Hematopoietic multipotent progenitor cell treated with erythropoietin and hydrocortisone succinate and interleukin-3 and kit ligand, for 6 days (in vitro differentiated cells): ENCODE data around the gene RETREG1.
"Not testable (repeated sequence)": the region's sequence is repeated elsewhere in the genome, so short reads cannot be mapped to it uniquely, and the experiment has no call there.

Experiments used
- DNase-seq: peaks from one replicate; pipeline ENCODE4 v3.0.0-alpha.2; 2015

RETREG1 gene, protein sequence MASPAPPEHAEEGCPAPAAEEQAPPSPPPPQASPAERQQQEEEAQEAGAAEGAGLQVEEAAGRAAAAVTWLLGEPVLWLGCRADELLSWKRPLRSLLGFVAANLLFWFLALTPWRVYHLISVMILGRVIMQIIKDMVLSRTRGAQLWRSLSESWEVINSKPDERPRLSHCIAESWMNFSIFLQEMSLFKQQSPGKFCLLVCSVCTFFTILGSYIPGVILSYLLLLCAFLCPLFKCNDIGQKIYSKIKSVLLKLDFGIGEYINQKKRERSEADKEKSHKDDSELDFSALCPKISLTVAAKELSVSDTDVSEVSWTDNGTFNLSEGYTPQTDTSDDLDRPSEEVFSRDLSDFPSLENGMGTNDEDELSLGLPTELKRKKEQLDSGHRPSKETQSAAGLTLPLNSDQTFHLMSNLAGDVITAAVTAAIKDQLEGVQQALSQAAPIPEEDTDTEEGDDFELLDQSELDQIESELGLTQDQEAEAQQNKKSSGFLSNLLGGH

DNA sequence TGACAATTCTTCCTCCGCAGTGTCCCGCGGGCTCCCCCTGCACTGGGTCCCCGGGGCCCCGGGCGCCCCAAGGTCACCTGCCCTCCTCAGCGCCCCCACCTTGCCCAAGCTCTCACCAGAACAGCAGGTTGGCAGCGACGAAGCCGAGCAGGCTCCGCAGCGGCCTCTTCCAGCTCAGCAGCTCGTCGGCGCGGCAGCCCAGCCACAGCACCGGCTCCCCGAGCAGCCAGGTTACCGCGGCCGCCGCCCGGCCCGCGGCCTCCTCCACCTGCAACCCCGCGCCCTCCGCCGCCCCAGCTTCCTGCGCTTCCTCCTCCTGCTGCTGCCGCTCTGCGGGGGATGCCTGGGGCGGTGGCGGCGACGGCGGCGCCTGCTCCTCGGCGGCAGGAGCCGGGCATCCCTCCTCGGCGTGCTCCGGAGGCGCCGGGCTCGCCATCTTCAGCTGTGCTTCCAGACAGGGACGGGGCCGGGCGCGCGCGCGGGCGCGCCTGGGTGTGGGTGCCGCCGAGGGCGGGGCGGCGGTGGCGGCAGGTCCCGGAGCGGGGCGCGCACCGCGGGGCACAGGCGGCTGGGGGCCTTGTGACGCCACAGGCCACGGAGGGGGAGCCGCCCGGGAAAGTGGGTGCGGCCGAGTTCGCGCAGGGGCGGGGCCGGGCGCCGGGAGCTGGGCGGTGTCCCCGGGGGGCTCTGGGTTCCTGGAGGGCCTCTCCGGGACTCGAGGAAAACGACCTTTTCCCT is at the start of gene RETREG1:
Gene RETREG1, minus strand, starts transcription at position 462 of the 738 bp plus-strand sequence. Its CDS starts 26 bp downstream, at position 436.
- DNase-seq: peak; percentile 47

DNA sequence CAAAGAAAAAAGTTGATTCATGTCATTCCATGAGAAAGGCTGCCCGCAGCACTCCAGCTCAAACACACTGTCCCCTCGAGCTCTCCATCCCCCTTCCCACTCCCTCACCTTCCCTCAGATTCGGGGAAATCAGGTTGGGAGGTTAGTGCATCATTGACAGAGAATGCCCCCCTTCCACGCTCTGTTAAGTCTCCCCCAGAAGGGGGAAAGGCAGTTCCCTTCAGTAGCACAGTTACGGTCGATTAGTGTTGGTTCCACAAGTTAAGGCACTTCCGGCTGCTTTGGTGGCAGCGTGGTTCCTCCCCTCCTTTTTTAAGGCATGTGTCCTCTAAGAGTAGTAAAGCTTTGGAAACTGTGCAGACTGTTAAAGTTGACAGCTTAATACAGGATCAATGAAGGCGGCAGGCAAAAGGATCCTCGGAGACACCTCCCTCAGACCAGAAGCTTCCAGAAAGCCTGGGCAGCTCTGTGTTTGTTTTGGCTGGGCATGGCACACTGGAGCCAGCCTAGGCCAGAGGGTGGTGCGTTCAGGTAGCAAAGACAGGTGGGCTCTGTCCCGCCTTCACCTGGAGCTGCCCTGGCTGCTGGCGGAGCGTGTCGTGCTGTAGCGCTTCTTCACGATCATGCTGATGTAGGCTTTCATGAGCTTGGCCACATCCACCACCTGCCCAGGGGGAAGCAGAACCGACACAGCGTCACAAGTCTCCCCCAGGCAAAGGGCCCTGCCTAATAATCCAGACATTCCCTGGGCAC is 49.5 kb upstream of the RETREG1 start:
- DNase-seq: no peak

DNA sequence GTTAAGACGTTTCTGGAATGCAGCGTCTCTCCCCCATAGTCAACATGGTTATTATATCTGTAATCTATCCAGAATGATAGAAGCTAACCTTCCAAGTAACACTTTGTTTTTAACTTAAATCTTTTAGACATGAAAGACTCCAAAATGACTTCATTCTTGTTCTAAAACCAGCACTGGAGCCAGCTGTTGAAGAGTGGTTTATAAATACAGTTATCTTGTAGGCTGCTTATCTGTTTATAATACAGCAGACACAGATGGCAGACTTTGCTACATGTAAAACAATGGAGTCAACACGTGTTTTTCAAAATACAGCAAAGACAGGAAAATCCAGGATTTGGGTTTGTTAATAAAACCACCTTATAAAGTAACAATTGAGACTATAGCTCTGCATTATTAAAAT is 48.8 kb upstream of the RETREG1 start:
- no peak for DNase-seq

DNA sequence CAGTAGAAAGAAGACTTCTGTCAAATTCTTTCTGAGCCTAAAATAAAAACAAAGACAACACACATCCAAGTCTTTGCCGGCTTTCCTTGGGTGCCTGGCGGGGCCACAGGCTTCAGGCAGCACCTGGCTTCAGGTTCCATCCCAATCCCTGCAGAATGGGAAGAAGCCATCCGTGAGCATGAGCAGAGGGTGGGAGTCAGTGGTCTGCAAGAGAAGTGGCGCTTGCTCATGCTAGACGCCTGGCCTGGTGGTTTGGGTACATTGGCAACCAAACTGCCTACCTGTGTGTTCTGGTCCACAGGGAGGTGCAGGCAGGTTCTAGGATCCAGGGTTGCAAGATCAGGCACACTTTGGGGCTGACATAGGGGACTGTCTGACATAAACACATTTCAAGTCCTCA is 47.6 kb upstream of the RETREG1 start:
- DNase-seq: no peak

DNA sequence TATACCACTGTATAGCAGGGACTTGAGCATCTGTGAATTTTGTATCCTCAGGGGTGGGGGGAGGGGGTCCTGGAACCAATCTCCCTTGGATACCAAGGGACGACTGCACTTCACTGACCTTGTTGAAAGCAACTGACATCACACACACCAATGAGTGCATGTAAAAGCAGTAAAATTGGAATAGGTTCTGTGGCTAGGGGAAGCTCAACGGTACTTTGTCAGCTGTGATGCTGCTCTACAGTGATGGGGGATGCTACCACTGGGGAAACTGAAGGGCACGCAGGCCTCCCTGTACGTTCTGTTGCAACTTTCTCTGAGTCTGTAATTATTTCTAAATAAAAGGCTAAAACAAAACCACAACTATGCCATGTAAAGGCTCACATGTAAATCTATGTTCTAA is 47.0 kb upstream of the RETREG1 start:
- DNase-seq: no peak

DNA sequence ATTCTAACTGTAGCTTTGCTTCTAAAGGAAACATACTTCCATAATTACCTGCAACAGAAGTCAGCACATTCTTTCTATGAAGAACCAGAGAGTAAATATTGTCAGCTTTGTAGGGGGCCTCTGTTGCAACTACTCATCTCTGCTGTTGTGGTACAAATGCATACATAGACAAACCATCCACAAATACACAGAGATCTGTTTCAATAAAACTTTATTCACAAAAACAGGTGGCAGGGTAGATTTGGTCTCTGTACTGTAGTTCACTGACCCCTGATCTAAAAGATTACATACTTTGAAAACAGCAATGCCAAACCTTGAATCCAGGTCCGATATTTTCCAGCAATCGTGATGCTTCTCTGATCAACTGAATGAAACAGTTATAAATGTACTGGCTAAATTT is 44.9 kb upstream of the RETREG1 start:
- DNase-seq: no peak

DNA sequence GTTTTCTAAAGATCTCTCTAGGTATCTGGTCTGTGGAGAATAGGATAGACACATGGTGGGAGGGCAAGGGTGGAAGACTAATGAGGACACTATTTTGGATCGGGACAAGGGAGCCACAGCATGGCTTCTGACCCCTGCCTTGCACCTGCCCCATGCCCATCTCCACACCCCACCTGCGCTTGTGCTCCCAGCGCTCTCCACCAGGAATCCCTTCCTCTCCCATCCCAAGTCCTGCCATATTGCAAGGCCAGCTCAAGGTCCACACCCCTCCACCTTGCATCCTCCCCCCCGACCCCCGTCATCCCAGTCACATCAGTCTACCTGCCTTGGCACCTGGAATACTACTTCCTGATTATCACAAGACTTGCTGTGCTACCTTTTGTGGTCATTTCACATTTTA is 44.2 kb upstream of the RETREG1 start:
- no peak for DNase-seq

DNA sequence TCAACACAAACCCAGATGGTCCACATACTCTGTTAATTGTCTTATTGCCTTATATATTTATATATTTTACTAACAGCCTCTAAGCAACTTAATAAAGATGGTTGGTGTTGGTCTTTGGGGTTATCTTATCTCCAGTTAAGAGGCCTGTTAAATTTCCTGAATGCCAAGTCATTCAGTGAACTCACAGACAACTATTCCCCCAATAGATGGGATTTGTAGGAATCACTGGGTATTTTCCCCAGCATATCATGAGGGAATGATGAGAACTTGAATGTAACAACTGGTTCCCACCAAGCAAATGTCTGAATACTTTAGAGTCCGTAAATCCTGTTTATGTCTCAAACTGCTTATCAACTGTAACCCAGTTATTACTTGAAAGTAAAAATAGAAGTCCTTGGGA is 42.7 kb upstream of the RETREG1 start:
- DNase-seq: no peak

DNA sequence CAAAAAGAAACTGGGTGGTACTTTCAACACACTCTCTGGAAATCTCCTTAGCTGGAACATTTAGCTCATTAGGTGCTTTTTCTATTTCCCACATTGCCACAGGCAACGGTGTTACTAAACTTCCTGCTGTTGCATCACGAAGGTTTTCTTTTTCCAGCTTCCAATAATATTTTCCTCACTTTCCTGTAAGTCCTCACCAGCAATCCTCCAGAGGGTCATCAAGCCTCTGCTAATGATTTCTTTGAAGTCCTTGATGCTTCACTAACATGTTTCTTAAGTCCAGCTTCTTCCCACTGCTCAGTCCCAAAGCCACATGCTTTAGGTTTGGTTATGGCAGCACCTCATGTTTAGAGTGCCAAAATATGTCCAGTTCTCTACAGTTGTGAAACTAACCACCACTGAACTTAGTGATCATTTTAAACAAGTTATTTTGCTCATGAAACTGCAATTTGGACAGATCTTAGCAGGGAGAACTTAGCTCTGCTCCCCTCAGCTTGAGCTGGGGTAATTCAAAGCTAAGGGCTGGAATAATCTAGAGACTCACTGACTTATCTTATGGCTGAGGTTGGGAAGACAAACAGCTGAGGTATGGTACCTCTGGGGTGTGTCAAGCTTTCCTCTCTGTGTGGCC is 39.9 kb upstream of the RETREG1 start:
- DNase-seq: no peak

DNA sequence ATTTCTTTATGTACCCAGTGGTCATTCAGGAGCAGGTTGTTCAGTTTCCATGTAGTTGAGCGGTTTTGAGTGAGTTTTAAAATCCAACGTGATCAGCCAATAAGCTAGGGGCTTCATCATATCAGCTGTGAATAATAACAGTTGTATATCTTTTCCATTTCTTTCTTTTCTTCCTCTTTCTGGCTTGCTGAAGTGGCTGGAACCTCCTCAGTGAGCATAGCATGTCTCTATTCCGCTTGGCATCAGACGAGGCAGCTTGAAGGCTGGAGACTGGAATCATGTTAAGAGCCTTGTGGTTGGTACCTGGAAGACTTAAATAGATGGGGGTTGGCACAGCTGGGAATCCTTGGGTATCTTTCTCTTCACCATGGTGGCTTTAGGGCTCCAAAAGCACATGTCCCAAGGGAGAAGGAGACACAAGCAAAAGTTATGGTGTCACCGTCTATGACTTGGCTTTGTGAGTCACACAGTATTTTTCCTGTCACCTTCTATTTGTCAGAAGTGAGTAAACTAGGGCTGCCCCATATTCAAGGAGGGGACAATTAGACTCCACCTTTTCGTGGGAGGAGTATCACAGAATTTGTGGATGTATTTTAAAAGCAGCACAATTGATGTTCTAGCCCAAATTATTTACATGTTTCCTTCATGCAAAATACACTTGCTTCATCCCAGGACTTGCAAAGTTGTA is 38.0 kb upstream of the RETREG1 start:
- no peak for DNase-seq

DNA sequence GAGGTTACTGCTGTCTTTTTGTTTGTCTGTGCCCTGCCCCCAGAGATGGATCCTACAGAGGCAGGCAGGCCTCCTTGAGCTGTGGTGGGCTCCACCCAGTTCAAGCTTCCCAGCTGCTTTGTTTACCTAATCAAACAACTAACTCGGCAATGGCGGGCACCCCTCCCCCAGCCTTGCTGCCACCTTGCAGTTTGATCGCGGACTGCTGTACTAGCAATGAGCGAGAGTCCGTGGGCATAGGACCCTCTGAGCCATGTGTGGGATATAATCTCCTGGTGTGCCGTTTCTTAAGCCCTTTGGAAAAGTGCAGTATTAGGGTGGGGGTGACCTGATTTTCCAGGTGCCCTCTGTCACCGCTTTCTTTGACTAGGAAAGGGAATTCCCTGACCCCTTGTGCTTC is 31.9 kb upstream of the RETREG1 start:
- not testable (repeated sequence) for DNase-seq

DNA sequence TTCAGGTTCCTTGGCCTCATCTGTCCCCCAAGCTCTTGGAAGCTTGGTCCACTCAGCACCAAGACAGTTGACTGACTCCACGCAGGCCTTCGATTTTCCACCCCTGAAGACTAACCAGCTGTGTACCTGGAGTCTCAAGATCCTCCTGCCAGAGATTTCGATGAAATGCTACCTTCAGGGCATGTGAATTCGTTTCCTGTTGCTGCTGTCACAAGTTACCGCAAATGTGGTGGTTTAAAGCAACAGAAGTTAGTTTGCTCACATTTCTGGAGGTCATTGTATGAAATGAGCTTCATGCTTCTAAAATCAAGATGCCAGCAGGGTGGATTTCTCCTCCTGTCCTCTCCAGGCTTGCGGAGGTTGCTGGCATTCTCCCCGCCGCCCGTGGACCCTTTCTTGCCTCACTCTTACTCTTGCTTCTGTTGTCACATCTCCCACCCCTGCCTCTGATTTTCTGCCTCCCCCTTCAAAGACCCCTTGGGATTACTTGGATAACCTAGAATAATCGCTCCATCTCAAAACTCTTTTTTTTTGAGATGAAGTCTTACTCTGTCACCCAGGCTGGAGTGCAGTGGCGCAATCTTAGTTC is 27.6 kb upstream of the RETREG1 start:
- DNase-seq: no peak

DNA sequence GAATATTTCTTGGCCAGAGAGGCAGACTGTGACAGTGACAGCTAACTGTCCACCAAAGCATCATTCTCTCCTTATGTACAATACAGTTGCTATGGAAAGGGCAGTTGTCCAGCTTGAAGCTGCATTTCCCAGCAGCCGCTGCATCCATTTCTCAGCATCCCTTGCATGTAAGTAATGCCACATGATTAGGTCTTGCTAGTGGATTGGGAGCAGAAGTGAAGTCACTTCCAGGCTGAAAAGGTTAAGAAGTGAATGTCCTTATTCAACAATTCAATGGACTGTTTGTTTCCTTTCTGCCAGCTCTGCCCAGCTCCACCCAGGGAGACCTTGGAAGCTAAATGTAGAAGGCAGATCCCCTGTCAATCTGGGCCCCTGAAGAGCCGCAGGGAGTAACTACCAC is 26.1 kb upstream of the RETREG1 start:
- DNase-seq: no peak

DNA sequence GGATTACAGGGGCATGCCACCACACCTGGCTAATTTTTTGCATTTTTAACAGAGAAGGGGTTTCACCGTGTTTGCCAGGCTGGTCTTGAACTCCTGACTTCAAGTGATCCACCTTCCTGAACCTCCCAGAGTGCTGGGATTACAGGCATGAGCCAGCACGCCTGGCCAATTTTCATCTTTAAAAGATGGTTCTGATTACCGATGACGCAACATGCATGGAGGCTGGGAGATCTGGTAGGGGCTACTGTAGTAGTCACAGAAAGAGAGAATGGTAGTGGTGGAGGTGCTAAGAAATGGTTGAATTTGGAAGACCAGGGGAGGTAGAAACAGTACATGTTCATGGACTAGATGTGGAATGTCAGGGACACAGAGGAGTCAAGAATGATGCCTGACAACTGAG is 22.4 kb upstream of the RETREG1 start:
- no peak for DNase-seq

DNA sequence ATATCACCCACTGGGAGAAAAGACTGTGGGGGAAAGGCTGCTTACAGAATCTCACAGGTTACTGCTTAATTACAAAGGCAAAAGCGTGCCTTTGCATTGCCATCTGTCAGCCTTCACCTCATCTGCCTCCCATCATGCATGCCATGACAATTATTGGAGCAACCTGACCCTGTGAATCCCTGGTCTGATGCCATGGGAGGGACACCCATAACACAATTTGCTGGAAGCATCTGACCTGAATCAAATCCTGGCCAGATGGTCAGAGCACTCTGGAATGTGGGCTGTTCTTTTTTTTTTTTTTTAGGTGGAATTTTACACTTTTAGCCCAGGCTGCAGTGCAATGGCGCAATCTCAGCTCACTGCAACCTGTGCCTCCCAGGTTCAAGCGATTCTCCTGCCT is 11.6 kb upstream of the RETREG1 start:
- DNase-seq: no peak

DNA sequence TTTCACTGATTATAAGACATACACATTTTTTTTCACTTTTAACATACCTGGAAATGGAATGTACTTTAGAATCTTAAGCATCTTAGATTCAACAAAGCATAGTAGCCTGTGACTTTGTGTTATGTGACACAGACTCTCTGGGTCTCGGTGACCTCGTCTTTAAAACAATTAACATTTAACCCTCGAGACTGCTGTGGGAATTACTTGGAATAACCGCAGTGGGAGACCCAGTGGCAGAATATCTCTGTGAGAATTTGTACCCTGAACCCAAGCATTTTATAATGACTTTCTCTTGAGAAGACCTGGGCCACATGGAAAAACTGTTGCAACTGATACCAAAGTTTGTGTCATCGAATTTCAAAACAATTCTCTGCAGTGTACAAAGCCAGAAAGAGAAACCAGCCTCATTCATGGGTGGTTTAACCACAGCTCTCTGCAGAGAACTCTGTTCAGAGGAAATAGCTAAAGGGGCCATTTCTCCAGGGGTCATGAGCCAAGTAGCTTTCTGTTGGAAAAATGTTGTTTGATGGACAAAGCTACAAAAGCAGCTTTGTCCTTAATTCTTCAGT is 10.0 kb upstream of the RETREG1 start:
- peak; percentile 67 for DNase-seq

DNA sequence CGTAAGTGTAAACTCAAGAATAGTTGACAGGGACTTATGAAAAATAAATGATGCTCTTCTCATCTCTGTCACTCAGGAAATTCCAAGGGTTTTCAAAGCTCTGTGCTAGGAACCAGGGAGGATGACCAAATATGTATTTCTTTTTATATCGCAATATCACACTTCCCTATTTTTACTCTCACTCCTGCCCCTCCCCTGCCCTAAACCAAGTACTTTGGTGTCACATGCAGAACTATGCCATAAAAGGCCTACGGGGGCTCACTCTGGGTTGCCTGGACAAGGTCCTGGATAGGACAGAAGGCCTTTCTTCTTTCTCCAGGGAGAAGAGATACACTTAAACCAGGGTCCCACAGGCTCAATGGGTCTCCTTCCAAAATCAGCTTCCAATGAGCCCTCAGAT is 8.3 kb upstream of the RETREG1 start:
- DNase-seq: peak; percentile 41

DNA sequence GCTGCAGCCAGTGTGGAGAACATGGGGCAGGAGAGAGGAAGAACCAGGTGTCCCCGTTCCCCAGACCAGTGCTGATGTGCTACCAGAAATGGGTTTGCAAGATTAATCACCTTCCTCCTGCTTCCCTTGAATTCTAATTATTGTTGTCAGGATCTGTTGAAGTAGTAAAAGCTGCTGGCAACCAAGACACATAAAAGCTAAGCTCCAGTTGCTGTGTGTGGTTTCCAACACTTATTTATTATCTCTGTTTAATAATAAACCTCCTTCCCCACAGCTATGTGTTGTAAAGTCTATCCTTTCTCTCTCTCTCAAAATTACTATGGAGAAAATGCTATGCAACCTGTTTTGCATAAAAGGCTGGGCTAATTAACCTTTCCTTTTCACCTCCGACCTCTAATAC is 2.3 kb upstream of the RETREG1 start:
- no peak for DNase-seq

DNA sequence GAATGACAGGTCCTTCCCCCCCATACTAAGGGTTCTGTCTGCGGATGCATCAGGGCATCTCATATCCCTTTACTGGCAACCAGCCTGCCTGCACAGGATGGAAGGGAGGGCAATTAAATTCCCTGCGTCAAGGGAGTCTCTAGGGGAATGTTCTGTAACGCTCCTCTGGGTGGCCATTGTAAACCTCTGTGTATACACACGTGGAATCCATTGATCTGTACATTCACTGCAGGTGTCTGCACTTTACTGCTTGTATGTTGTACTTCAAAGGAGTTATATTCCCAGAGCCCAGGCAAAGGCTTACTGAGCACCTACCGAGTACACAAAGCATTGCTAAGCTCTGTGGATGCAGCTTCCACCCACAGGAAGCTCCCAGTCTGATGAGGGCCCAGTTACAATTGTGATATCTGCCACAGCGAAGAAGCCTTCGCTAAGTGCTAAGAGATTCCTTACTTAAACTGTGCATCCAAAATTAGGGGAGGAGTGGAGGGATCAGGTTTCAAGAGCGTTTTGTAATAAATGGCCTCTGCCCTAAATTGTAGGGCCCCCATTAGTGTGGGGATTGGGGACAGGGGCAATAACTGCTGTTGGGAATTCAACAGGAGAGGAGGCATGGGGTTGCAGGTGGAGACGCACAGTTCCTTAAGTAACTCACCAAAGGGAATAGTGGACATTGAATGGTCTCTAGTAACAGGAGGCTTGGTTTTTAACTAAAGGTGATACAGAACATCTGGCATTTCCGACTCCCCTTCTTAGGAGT is 1.5 kb upstream of the RETREG1 start:
- DNase-seq: no peak

DNA sequence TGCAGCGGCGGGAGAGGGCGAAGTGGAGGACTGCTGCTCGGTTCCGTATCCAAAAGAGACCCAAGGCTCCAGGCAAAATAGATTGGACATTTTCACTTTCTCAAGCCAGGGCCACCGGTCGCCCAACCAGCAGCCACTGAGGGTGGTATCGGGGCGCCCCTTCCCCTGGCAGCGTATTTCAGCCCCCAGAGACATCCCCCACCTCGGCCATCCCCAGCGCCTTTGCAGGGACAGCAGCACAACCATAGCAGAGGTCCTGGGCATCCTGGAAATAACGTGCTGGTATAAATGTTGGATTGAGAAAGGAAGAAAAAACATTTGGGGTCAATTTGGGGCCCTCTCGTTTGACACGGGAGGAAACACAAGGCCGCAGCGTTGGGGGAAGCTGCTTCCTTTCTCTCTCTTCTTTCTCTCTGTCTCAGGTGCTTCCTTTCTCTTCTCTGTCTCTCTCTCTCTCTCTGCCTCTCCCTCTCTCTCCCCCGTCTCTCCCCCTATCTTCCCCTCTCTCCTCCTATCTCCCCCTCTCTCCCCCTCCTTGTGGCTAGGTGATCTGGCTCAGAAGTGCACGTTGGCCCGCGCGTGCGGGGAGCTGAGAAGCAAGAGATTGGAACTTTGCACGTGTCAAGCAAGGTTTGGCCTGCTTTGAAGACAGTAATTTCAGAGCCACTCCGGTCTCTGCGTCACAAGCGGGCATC is 624 bp upstream of the RETREG1 start:
- peak; percentile 14 for DNase-seq
